ENCODE data around the gene MLF2. TPM values are rescaled to one million over a fixed set of nuclear protein-coding genes. Genes with fewer than 3 reads are reported as not detected.

Gene MLF2
- total RNA-seq, 1 donor from 2014 or later: 102 TPM

- H3K27ac Mint-ChIP-seq: peak overlapping the region; percentile 99
- peaks cover 15% of the 10 kb centered on the region for H3K4me1 Mint-ChIP-seq
- peak; percentile 0 for ATAC-seq (ENCODE audit: low read depth)
- intact Hi-C loops (cut with micrococcal nuclease): loop anchor here (2.0 to 5.0 kb wide), 3 partner anchors 56 to 356 kb away; partner anchors contain the start of genes C12orf57, C1RL and RNU7-1
- no peak for DNase-seq
- ChIA-PET POLR2A (interaction anchor here (0.5 to 4.3 kb wide), 50 partner anchors 9 to 1278 kb away, joined by 3 to 94 read pairs (median 6); partner anchors contain the start of genes C12orf57, CDCA3, COPS7A and GAPDH), CTCF (interaction anchor here (0.8 to 3.7 kb wide), 12 partner anchors 14 to 181 kb away, joined by 3 to 64 read pairs (median 8); partner anchors contain the start of genes COPS7A, LAG3, P3H3 and PTMS)
- H3K27me3 Mint-ChIP-seq: no peaks in the 10 kb centered on the region
- peak overlapping the region; percentile 93 for H3K4me3 Mint-ChIP-seq
- TF ChIP-seq CTCF (IDR thresholded peaks at IDR 0.05): no peak
- no peaks in the 10 kb centered on the region for H3K9me3 Mint-ChIP-seq
- H3K36me3 Mint-ChIP-seq (ENCODE audit: low read depth): peaks cover 44% of the 10 kb centered on the region
Measured at GRCh38 chr12:6752167-6752920, 597 bp downstream of the MLF2 start.

DNA sequence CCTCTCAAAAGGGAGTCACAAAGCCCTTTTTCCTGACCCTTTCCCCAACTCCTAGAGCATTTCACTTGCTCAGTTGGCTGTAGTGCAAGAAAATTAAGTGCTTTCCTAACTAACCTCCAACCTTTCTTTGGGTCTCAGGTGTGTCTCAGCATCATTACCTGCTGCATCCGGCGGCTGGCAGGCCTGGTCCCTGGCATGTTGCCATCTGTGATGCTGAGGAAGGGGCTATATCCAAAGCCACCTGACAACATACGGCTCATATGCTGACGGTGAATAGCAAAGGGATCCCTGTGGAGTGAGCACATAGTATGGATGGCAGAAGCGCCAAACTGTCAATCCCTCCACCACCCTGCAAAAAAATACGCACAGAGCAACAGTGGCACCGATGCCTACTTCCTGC is 1.2 kb downstream of the MLF2 start:
- ChIA-PET POLR2A (interaction anchor here (0.5 to 4.3 kb wide), 10 partner anchors 14 to 1279 kb away, joined by 3 to 94 read pairs (median 20); partner anchors contain the start of genes CDCA3, COPS7A, LPAR5 and PTMS), CTCF (interaction anchor here (2.6 to 3.7 kb wide), 2 partner anchors 14 to 73 kb away, joined by 15 to 64 read pairs; partner anchors contain the start of gene PTMS)
- no peak for TF ChIP-seq CTCF (IDR thresholded peaks at IDR 0.05)
- peak overlapping the region; percentile 93 for H3K4me3 Mint-ChIP-seq
- ATAC-seq (ENCODE audit: low read depth) (no peak), DNase-seq (no peak)
- H3K36me3 Mint-ChIP-seq (ENCODE audit: low read depth): peaks cover 48% of the 10 kb centered on the region
- H3K4me1 Mint-ChIP-seq: peaks cover 20% of the 10 kb centered on the region
- H3K9me3 Mint-ChIP-seq: no peaks in the 10 kb centered on the region
- intact Hi-C loops (cut with micrococcal nuclease): loop anchor here (2.0 to 5.0 kb wide), 3 partner anchors 55 to 357 kb away; partner anchors contain the start of genes C12orf57, C1RL and RNU7-1
- no peaks in the 10 kb centered on the region for H3K27me3 Mint-ChIP-seq
- peak overlapping the region; percentile 99 for H3K27ac Mint-ChIP-seq

DNA sequence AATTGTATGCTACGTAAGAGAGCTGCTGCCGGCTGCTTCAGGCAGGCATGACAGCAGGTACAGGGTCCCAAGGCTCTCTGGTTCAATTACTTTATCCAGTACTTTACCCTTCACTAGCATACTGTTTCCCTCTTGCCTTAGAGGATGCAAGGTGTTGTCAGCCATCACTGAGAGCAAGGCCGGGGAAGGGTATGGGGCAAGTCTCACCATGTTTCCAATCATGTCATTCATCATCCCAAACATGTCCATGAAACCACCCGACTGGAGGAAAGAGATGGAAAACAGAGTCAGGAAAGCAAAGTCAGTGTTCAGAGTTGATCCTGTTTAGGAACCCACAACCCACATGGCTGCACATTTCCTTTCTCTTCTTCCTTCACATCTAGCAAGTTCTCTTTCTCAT is 2.4 kb downstream of the MLF2 start:
- Mint-ChIP-seq H3K4me1 (peaks cover 30% of the 10 kb centered on the region), H3K36me3 (ENCODE audit: low read depth) (peaks cover 53% of the 10 kb centered on the region), H3K27ac (no peak overlapping the region), H3K9me3 (no peaks in the 10 kb centered on the region), H3K4me3 (no peak overlapping the region), H3K27me3 (no peaks in the 10 kb centered on the region)
- CTCF ChIA-PET: no interaction called here
- DNase-seq (no peak), ATAC-seq (ENCODE audit: low read depth) (no peak)
- POLR2A ChIA-PET: no interaction called here
- TF ChIP-seq CTCF (IDR thresholded peaks at IDR 0.05): no peak
- intact Hi-C loops (cut with micrococcal nuclease): loop anchor here (5.0 kb wide), 1 partner anchor 192 kb away; the partner anchor contains the start of genes C12orf57 and RNU7-1

DNA sequence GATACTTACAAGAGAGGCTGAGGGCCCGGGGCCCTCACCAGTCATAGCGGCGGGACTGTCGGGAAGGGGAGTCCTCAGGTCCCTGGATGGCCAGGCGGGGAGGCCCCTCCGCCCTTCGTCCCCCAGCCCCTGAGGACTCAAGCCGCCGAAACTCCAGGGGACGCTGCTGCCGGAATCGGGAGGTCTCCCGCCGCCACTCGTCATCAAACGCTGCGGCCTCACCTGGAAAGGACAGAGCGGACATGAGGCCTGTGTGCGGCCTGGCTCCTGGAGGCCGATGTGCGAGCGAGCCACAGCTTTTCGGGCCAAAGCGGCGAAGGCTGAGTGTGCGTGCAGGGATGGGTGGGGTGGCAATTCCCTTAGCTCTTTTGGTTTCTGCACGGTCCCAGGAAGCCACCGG is 4.2 kb downstream of the MLF2 start:
- Mint-ChIP-seq H3K9me3 (no peaks in the 10 kb centered on the region), H3K4me1 (peaks cover 36% of the 10 kb centered on the region), H3K36me3 (ENCODE audit: low read depth) (peaks cover 53% of the 10 kb centered on the region), H3K27me3 (no peaks in the 10 kb centered on the region), H3K27ac (no peak overlapping the region), H3K4me3 (no peak overlapping the region)
- no peak for TF ChIP-seq CTCF (IDR thresholded peaks at IDR 0.05)
- intact Hi-C loops (cut with micrococcal nuclease): no loop called here
- POLR2A ChIA-PET: no interaction called here
- DNase-seq: no peak
- CTCF ChIA-PET: no interaction called here
- ATAC-seq (ENCODE audit: low read depth): no peak

DNA sequence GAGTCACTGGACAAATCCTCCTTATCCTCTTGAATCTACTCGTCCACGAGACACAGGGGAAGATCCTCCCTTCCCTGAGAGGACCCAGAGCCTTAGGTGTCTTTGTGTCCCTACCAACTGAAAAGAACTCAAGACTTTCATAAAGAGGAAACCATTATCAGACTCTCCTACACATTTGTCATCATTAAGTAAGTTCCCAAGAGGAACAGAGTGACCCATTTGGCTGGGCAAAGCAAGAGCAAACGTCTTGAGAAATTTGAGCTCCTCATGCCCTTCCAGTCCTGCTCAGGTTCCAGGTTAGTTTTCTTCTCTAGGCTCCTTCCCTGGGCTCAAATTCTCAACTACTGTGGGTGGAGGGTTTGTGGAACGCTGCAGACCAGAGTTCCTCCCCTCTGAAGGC is 5.7 kb downstream of the MLF2 start:
- TF ChIP-seq CTCF (IDR thresholded peaks at IDR 0.05): no peak
- Mint-ChIP-seq H3K4me1 (peaks cover 29% of the 10 kb centered on the region), H3K36me3 (ENCODE audit: low read depth) (peaks cover 51% of the 10 kb centered on the region), H3K27me3 (no peaks in the 10 kb centered on the region), H3K27ac (peak overlapping the region; percentile 66), H3K9me3 (peaks cover 4% of the 10 kb centered on the region), H3K4me3 (no peak overlapping the region)
- DNase-seq: no peak
- intact Hi-C loops (cut with micrococcal nuclease): no loop called here
- CTCF ChIA-PET: interaction anchor here (0.6 kb wide), 1 partner anchor 19 kb away, joined by 3 read pairs; the partner anchor contains the start of gene PTMS
- ATAC-seq (ENCODE audit: low read depth): no peak
- POLR2A ChIA-PET: interaction anchor here (0.6 to 3.3 kb wide), 2 partner anchors 23 to 197 kb away, joined by 4 to 18 read pairs; partner anchors contain the start of gene COPS7A
